Parathyroid adenoma (tissue), 2 donors: ENCODE data around the gene F7.

Experiments
- H2AFZ ChIP-seq: fragments of 300-600 bp; sonication (generic); one replicate; pipeline ENCODE4 v1.7.0; 2017; ENCODE audit warnings: antibody characterized with exemption, mild to moderate bottlenecking
- H3K27ac ChIP-seq: fragments of 300-600 bp; sonication (generic); one replicate; pipeline ENCODE4 v1.7.0; 2017
- H3K27me3 ChIP-seq: fragments of 300-600 bp; sonication (generic); one replicate; pipeline ENCODE4 v1.7.0; 2017; ENCODE audit warnings: low read length; ENCODE audit not compliant: control insufficient read depth, insufficient read depth
- H3K36me3 ChIP-seq: fragments of 300-600 bp; sonication (generic); one replicate; pipeline ENCODE4 v1.7.0; 2017; ENCODE audit warnings: low read length; ENCODE audit not compliant: control insufficient read depth, insufficient read depth
- H3K4me1 ChIP-seq: fragments of 300-600 bp; sonication (generic); one replicate; pipeline ENCODE4 v1.7.0; 2017; ENCODE audit warnings: control low read depth
- H3K4me2 ChIP-seq: fragments of 300-600 bp; sonication (generic); one replicate; pipeline ENCODE4 v1.7.0; 2017; ENCODE audit warnings: low read length
- H3K4me3 ChIP-seq: fragments of 300-600 bp; sonication (generic); one replicate; pipeline ENCODE4 v1.7.0; 2017; ENCODE audit warnings: low read depth, low read length
- H3K79me2 ChIP-seq: fragments of 300-600 bp; sonication (generic); one replicate; pipeline ENCODE4 v1.7.0; 2017; ENCODE audit warnings: control low read depth
- H3K9ac ChIP-seq: fragments of 300-600 bp; sonication (generic); one replicate; pipeline ENCODE4 v1.7.0; 2017; ENCODE audit warnings: mild to moderate bottlenecking
- H3K9me3 ChIP-seq: fragments of 300-600 bp; sonication (generic); one replicate; pipeline ENCODE4 v1.7.0; 2017; ENCODE audit warnings: low read length; ENCODE audit not compliant: control insufficient read depth
- CTCF ChIP-seq: fragments of 300-600 bp; sonication (generic); IDR thresholded peaks from one replicate; pipeline ENCODE4 v1.7.0; 2017; ENCODE audit warnings: antibody characterized with exemption, mild to moderate bottlenecking
- donor health status: primary hyperparathyroidism.

The F7 gene

GRCh38 chr13:113141601-113141970 is 36.0 kb downstream of the F7 start:
- H3K36me3 ChIP-seq, result no peaks in the 10 kb centered on the region
- H2AFZ ChIP-seq, result no peak overlapping the region
- H3K9me3 ChIP-seq, result no peaks in the 10 kb centered on the region
- no peak overlapping the region for H3K9ac ChIP-seq
- no peak overlapping the region for H3K4me2 ChIP-seq
- H3K27ac ChIP-seq, result no peak overlapping the region
- TF ChIP-seq CTCF, result no peak
- no peaks in the 10 kb centered on the region for H3K79me2 ChIP-seq
- no peaks in the 10 kb centered on the region for H3K27me3 ChIP-seq
- H3K4me3 ChIP-seq, result no peak overlapping the region
- no peaks in the 10 kb centered on the region for H3K4me1 ChIP-seq

GRCh38 chr13:113142876-113143275 is 37.3 kb downstream of the F7 start:
- H2AFZ ChIP-seq, result no peak overlapping the region
- H3K79me2 ChIP-seq, result no peaks in the 10 kb centered on the region
- no peaks in the 10 kb centered on the region for H3K27me3 ChIP-seq
- H3K27ac ChIP-seq, result no peak overlapping the region
- H3K4me2 ChIP-seq, result no peak overlapping the region
- no peaks in the 10 kb centered on the region for H3K4me1 ChIP-seq
- H3K9me3 ChIP-seq, result no peaks in the 10 kb centered on the region
- no peak overlapping the region for H3K4me3 ChIP-seq
- no peaks in the 10 kb centered on the region for H3K36me3 ChIP-seq
- H3K9ac ChIP-seq, result no peak overlapping the region
- TF ChIP-seq CTCF, result no peak

GRCh38 chr13:113143466-113144254 is 38.1 kb downstream of the F7 start:
- H2AFZ ChIP-seq, result no peak overlapping the region
- no peaks in the 10 kb centered on the region for H3K9me3 ChIP-seq
- no peaks in the 10 kb centered on the region for H3K27me3 ChIP-seq
- no peak overlapping the region for H3K4me3 ChIP-seq
- no peaks in the 10 kb centered on the region for H3K4me1 ChIP-seq
- no peak overlapping the region for H3K9ac ChIP-seq
- H3K79me2 ChIP-seq, result no peaks in the 10 kb centered on the region
- no peak overlapping the region for H3K27ac ChIP-seq
- no peak overlapping the region for H3K4me2 ChIP-seq
- H3K36me3 ChIP-seq, result no peaks in the 10 kb centered on the region
- no peak for TF ChIP-seq CTCF

GRCh38 chr13:113144255-113144629 is 38.7 kb downstream of the F7 start:
- Histone ChIP-seq H3K4me3 (no peak overlapping the region), H3K79me2 (no peaks in the 10 kb centered on the region), H3K4me1 (no peaks in the 10 kb centered on the region), H3K36me3 (no peaks in the 10 kb centered on the region), H3K27me3 (no peaks in the 10 kb centered on the region), H3K9ac (no peak overlapping the region), H3K27ac (no peak overlapping the region), H2AFZ (no peak overlapping the region), H3K9me3 (no peaks in the 10 kb centered on the region), H3K4me2 (no peak overlapping the region)
- no peak for TF ChIP-seq CTCF

GRCh38 chr13:113145496-113145895 is 39.9 kb downstream of the F7 start:
- Histone ChIP-seq H3K9me3 (no peaks in the 10 kb centered on the region), H3K36me3 (no peaks in the 10 kb centered on the region), H3K27me3 (no peaks in the 10 kb centered on the region), H3K79me2 (no peaks in the 10 kb centered on the region), H2AFZ (no peak overlapping the region), H3K27ac (no peak overlapping the region), H3K9ac (no peak overlapping the region), H3K4me2 (no peak overlapping the region), H3K4me3 (no peak overlapping the region), H3K4me1 (no peaks in the 10 kb centered on the region)
- no peak for TF ChIP-seq CTCF
